Hematopoietic multipotent progenitor cell treated with erythropoietin and hydrocortisone succinate and interleukin-3 and kit ligand, for 4 days (in vitro differentiated cells): Measurements from ENCODE around the gene IFIT3.

ENCODE experiments used
- DNase-seq: peaks from one replicate; pipeline ENCODE4 v3.0.0-alpha.2; 2015

IFIT3 gene

GRCh38 chr10:89337484-89337883 is 9.7 kb downstream of the IFIT3 start:
- DNase-seq, result no peak

GRCh38 chr10:89338713-89339112 is 10.9 kb downstream of the IFIT3 start:
- no peak for DNase-seq

DNA sequence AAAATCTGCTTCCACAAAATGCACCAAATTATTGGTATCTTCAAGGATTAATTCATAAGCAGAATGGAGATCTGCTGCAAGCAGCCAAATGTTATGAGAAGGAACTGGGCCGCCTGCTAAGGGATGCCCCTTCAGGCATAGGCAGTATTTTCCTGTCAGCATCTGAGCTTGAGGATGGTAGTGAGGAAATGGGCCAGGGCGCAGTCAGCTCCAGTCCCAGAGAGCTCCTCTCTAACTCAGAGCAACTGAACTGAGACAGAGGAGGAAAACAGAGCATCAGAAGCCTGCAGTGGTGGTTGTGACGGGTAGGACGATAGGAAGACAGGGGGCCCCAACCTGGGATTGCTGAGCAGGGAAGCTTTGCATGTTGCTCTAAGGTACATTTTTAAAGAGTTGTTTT is 12.1 kb downstream of the IFIT3 start:
- no peak for DNase-seq

GRCh38 chr10:89341649-89342048 is 13.9 kb downstream of the IFIT3 start:
- no peak for DNase-seq

- no peak for DNase-seq
Measured at GRCh38 chr10:89342206-89342958, 14.6 kb downstream of the IFIT3 start.

DNA sequence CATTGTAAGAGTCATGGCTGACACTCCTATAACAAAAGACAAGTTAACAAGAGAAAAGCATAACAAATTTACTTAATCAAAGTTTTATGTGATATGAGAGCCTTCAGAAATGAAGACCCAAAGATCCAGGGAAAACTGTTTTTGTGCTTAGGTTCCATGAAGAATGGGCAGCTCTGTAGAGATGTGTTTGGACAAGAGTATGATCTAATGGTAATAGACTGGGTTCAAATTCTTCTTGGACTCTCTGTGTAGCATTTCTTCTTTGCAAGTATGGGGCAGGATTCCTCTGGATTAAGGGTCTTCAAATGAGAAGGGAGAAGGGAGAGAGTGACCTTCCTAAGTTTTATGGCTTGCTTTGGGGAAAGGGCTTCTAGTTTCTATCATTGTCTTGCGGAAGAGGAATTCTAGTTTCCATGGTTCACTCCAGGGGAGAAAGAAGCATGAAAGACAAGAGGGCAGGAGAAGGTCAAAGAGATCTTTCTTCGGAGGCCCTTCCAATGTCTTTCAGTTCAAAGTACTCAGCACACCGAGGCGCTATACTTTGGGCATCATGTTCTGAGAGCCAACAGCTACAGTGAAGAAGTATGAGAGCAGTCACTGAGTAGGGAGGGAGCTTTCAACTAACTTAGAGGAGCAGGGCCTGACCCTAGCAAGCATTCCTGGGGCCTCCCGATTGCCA is 15.4 kb downstream of the IFIT3 start:
- no peak for DNase-seq

- DNase-seq, result no peak
Measured at GRCh38 chr10:89344156-89344555, 16.4 kb downstream of the IFIT3 start.

DNA sequence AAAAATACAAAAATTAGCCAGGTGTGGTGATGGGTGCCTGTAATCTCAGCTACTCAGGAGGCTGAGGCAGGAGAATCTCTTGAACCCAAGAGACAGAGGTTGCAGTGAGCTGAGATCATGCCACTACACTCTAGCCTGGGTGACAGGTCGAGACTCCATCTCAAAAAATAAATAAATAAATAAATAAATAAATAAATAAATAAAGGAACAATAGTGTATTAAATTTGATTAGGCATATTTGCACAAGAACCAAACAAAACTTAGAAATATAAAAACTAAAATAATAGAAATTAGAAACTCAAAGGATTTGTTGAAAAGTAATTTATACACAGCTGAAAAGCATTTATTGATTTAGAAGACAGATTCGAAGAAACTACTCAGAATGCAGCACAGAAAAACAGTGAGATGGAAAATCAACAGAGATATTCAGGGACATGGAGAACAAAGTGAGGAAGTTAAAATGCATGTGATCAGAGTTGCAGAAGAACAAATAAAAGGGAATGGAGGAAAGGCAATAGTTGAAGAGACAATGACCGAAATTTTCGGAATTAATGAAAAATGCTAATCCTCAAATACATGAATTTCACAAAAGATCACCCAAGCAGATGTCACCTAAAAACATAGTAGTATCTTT is 17.7 kb downstream of the IFIT3 start:
- no peak for DNase-seq

GRCh38 chr10:89346405-89347254 is 18.8 kb downstream of the IFIT3 start:
- DNase-seq, result peak; percentile 44

DNA sequence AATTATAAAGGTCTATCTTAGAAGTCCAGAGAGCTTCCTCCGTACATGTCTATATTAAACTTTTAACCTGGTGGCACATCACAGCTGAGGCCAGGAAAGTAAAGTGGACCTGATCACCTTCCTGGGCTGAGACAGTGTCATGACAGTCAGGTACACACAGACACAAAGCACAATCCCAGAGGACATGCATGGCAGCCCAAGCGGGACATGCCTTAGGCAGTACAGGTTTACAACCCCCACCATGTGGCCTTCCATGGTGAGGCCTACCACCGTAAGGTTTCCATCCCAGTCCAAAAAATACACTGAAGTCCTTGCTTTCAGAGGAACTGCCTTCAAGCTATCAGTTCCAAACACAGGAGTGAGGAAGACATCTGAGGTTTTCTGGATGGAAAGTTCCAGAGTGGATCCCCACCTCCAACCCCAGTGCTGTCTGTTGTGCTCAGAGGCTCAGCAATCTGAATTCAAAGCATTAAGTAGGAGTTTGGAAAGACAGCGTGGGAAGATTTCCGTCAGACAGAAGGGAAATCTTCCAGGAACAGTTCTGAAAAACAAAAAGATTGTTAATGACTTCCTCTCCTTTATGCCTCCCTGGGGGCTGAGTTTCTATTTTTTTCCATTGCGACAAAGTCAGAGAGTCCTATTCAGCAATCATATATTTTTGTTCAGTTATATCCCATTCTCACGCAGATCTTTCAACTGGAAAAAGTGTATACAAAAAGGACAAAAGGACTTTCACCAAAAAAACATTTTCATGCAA is 20.1 kb downstream of the IFIT3 start:
- DNase-seq, result no peak

DNA sequence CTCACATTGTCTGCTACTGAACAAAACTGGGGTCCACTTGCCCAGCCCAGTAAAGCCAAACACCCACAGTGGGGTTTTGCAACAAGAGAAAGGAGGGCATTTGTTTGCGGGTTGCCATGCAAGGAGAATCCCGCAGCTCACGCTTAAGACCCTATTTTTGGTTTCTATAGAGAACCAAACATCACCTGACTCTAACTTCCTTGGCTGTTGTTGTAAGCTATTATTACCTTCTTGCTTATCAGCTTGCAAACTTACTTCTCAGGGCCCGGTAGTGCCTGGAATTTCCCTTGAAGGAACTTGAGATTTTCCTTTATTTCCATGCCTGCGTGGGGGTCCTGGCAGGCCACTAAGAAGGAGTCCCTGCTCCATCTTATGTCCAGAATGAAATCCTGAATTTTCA is 20.7 kb downstream of the IFIT3 start:
- DNase-seq, result no peak

GRCh38 chr10:89348975-89349374 is 21.2 kb downstream of the IFIT3 start:
- DNase-seq, result no peak

DNA sequence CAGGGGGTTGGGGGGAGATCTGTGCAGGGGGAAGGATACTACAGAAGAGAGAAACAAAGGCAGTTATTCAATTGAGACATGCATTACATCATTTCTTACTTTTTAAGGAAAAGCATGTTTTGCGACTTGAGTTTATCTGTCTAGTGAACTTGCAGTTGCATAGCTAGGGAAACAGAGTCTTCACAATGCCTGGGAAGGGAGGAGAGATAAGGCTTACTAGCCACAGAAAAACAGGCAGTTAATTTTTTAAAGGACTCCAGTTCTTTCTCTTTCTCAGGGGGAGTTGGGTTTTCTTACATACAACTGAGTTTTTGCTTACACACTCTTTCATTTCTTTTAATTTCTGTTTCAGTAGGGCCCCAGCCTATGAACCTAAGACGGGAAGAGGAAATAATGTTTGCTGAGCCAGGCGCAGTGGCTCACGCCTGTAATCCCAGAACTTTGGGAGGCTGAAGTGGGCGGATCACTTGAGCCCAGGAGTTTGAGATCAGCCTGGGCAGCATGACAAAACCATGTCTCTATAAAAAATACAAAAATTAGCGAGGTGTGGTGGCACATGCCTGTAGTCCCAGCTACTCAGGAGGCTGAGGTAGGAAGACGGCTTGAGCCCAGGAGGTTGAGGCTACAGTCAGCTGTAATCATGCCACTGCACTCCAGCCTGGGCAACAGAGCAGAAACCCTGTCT is 23.0 kb downstream of the IFIT3 start:
- peak; percentile 86 for DNase-seq

DNA sequence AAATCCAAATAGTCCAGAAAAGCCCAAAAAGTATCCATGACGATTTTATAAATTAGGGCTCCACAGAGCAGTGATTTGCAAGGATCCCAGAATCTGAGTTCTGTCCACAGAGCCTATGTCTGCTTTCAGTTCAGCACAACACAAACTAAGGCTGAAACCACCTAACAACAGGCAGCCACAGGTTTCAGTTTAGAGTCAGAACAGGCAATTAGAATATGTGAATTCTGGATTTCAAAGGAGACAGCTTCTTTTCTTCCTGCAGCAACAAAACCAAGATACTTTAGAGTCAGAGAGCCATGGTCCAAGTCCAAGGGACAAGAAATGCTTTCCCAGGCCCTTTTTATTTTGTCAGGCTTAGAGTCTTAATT is 23.6 kb downstream of the IFIT3 start:
- no peak for DNase-seq

GRCh38 chr10:89351780-89352597 is 24.2 kb downstream of the IFIT3 start:
- DNase-seq, result no peak

- DNase-seq, result peak; percentile 82
Measured at GRCh38 chr10:89352802-89353201, 25.0 kb downstream of the IFIT3 start.

DNA sequence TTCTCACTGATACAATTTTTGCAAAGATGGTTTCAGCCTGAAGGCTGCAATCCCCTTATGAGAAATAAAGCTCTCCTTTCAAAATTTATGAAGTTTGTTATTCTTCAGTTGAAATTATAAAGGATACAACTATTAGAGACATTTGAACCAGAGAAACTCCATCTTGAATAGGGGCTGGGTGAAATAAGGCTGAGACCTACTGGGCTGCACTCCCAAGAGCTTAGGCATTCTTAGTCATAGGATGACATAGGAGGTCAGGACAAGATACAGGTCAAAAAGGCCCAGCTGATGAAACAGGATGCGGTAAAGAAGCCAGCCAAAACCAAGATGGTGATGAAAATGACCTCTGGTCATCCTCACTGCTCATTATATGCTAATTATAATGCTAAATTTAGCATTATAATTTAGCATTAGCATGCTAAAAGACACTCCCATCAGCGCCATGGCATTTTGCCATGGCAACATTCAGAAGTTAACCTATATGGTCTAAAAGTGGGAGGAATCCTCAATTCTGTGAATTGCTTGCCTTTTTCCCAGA is 27.7 kb downstream of the IFIT3 start:
- DNase-seq, result no peak

- DNase-seq, result no peak
Measured at GRCh38 chr10:89357096-89357495, 29.3 kb downstream of the IFIT3 start.

- DNase-seq, result peak; percentile 71
Measured at GRCh38 chr10:89357975-89358374, 30.2 kb downstream of the IFIT3 start.

GRCh38 chr10:89360157-89360556 is 32.4 kb downstream of the IFIT3 start:
- peak; percentile 86 for DNase-seq

- DNase-seq, result peak; percentile 92
Measured at GRCh38 chr10:89362929-89363328, 35.1 kb downstream of the IFIT3 start.
